H9 (cell line): ENCODE measurements around the gene TNFRSF18. TPM values are rescaled to one million over a fixed set of nuclear protein-coding genes. Genes with fewer than 3 reads are reported as not detected.

Experiments used
- DNase-seq: peaks from one replicate; pipeline ENCODE4 v3.0.0-alpha.2; 2017
- H2AFZ ChIP-seq: one replicate; pipeline ENCODE4 v1.6.1; 2013; ENCODE audit warnings: mild to moderate bottlenecking, low read length, control low read depth, moderate library complexity
- H2AK5ac ChIP-seq: 2 replicates; pipeline ENCODE4 v1.6.1; 2013; ENCODE audit warnings: low read length, control low read depth, mixed read lengths; ENCODE audit not compliant: insufficient read length
- H2BK120ac ChIP-seq: one replicate; pipeline ENCODE4 v1.6.1; 2013; ENCODE audit warnings: low read depth, mild to moderate bottlenecking, low read length, control low read depth, inconsistent platforms; ENCODE audit not compliant: poor library complexity, severe bottlenecking
- H2BK12ac ChIP-seq: 2 replicates; pipeline ENCODE4 v1.6.1; 2013; ENCODE audit warnings: low read length, control low read depth, mixed read lengths, low read depth; ENCODE audit not compliant: insufficient read length
- H2BK15ac ChIP-seq: 2 replicates; pipeline ENCODE4 v1.6.1; 2013; ENCODE audit warnings: low read depth, low read length, control low read depth
- H2BK20ac ChIP-seq: one replicate; pipeline ENCODE4 v1.6.1; 2013; ENCODE audit warnings: low read depth, mild to moderate bottlenecking, low read length, control low read depth, inconsistent platforms; ENCODE audit not compliant: poor library complexity, severe bottlenecking
- H2BK5ac ChIP-seq: 2 replicates; pipeline ENCODE4 v1.6.1; 2013; ENCODE audit warnings: low read length, control low read depth, mixed read lengths; ENCODE audit not compliant: insufficient read length
- H3K14ac ChIP-seq: 2 replicates; pipeline ENCODE4 v1.6.1; 2013; ENCODE audit warnings: low read length, control low read depth; ENCODE audit not compliant: insufficient read depth
- H3K18ac ChIP-seq: 2 replicates; pipeline ENCODE4 v1.6.1; 2013; ENCODE audit warnings: low read depth, mild to moderate bottlenecking, mixed read lengths, low read length, control low read depth; ENCODE audit not compliant: insufficient read length
- H3K23ac ChIP-seq: 2 replicates; pipeline ENCODE4 v1.6.1; 2013; ENCODE audit warnings: low read length, control low read depth, mixed read lengths, low read depth; ENCODE audit not compliant: insufficient read length
- H3K23me2 ChIP-seq: 2 replicates; pipeline ENCODE4 v1.6.1; 2013; ENCODE audit warnings: low read depth, mild to moderate bottlenecking, mixed read lengths, low read length, control low read depth; ENCODE audit not compliant: insufficient read length, poor library complexity, severe bottlenecking
- H3K27ac ChIP-seq: 2 replicates; pipeline ENCODE4 v1.5.1; 2013; ENCODE audit warnings: low read length, control low read depth, mixed read lengths, low read depth; ENCODE audit not compliant: insufficient read length
- H3K27me3 ChIP-seq: 2 replicates; pipeline ENCODE4 v1.6.1; 2013; ENCODE audit warnings: low read length, control low read depth, inconsistent platforms; ENCODE audit not compliant: insufficient read depth
- H3K4ac ChIP-seq: 2 replicates; pipeline ENCODE4 v1.6.1; 2013; ENCODE audit warnings: low read depth, mild to moderate bottlenecking, control low read depth, inconsistent platforms, low read length, moderate library complexity
- H3K4me1 ChIP-seq: 2 replicates; pipeline ENCODE4 v1.6.1; 2013; ENCODE audit warnings: low read length, control low read depth, inconsistent platforms; ENCODE audit not compliant: insufficient read depth
- H3K4me2 ChIP-seq: 2 replicates; pipeline ENCODE4 v1.6.1; 2013; ENCODE audit warnings: low read length, control low read depth, mixed read lengths; ENCODE audit not compliant: insufficient read length, insufficient read depth
- H3K56ac ChIP-seq: 2 replicates; pipeline ENCODE4 v1.6.1; 2013; ENCODE audit warnings: low read depth, mild to moderate bottlenecking, mixed read lengths, low read length, control low read depth; ENCODE audit not compliant: insufficient read length
- H3K79me1 ChIP-seq: 2 replicates; pipeline ENCODE4 v1.6.1; 2013; ENCODE audit warnings: low read depth, mild to moderate bottlenecking, moderate library complexity, low read length, control low read depth, inconsistent platforms; ENCODE audit not compliant: insufficient read depth, poor library complexity, severe bottlenecking
- H3K79me2 ChIP-seq: 2 replicates; pipeline ENCODE4 v1.6.1; 2013; ENCODE audit warnings: low read length, control low read depth, inconsistent platforms; ENCODE audit not compliant: insufficient read depth
- H3K9ac ChIP-seq: 2 replicates; pipeline ENCODE4 v1.6.1; 2013; ENCODE audit warnings: low read length, control low read depth, mixed read lengths; ENCODE audit not compliant: insufficient read length; ENCODE audit errors: extremely low read depth
- H3K9me3 ChIP-seq: one replicate; pipeline ENCODE4 v1.6.1; 2013; ENCODE audit warnings: low read depth, low read length, inconsistent platforms; ENCODE audit not compliant: control insufficient read depth
- H3T11ph ChIP-seq: one replicate; pipeline ENCODE4 v1.6.1; 2013; ENCODE audit warnings: mild to moderate bottlenecking, low read length, control low read depth, inconsistent platforms
- H4K20me1 ChIP-seq: one replicate; pipeline ENCODE4 v1.6.1; 2013; ENCODE audit not compliant: control insufficient read depth, insufficient read length, insufficient read depth
- H4K5ac ChIP-seq: 2 replicates; pipeline ENCODE4 v1.6.1; 2013; ENCODE audit warnings: low read depth, mild to moderate bottlenecking, mixed read lengths, low read length, control low read depth; ENCODE audit not compliant: insufficient read length
- H4K8ac ChIP-seq: replicated peaks from 2 replicates; pipeline ENCODE4 v1.6.1; 2013; ENCODE audit warnings: low read length, control low read depth, mixed read lengths, low read depth; ENCODE audit not compliant: insufficient read length
- H4K91ac ChIP-seq: 2 replicates; pipeline ENCODE4 v1.6.1; 2013; ENCODE audit warnings: low read depth, mild to moderate bottlenecking, moderate library complexity, mixed read lengths, low read length, control low read depth; ENCODE audit not compliant: insufficient read length
- H3K27ac Mint-ChIP-seq, 3 experiments: 2 replicates in 2 of 3; 3 replicates in 1 of 3; pipeline ENCODE4 v1.8.0; 2020 to 2021; ENCODE audit warnings: mixed read lengths in 3 of 3, mild to moderate bottlenecking in 1 of 3, moderate library complexity in 1 of 3
- H3K27me3 Mint-ChIP-seq: 2 replicates; pipeline ENCODE4 v1.8.0; 2021; ENCODE audit warnings: low read depth, mild to moderate bottlenecking, moderate library complexity, mixed read lengths
- H3K36me3 Mint-ChIP-seq, 3 experiments: 2 replicates in 2 of 3; 3 replicates in 1 of 3; pipeline ENCODE4 v1.8.0; 2020 to 2021; ENCODE audit warnings: low read depth in 3 of 3, mixed read lengths in 3 of 3; ENCODE audit not compliant: insufficient read depth in 1 of 3
- H3K4me1 Mint-ChIP-seq, 2 experiments: 2 replicates each; pipeline ENCODE4 v1.8.0; 2020; ENCODE audit warnings: mixed read lengths in 2 of 2
- H3K4me3 Mint-ChIP-seq, 2 experiments: 2 replicates in 1 of 2; 3 replicates in 1 of 2; pipeline ENCODE4 v1.8.0; 2020 to 2021; ENCODE audit warnings: mild to moderate bottlenecking in 2 of 2, mixed read lengths in 2 of 2, moderate library complexity in 1 of 2
- H3K9me3 Mint-ChIP-seq, 2 experiments: 2 replicates in 1 of 2; 3 replicates in 1 of 2; pipeline ENCODE4 v1.8.0; 2020; ENCODE audit warnings: mild to moderate bottlenecking in 2 of 2, mixed read lengths in 2 of 2, moderate library complexity in 1 of 2
- CTCF ChIP-seq: fragments of 200-600 bp; sonication (generic); conservative IDR thresholded peaks from 3 replicates; pipeline ENCODE4 v1.8.0; 2021; ENCODE audit warnings: antibody characterized with exemption, mild to moderate bottlenecking
- whole genome bisulfite sequencing: extraction: QIAGEN DNeasy Blood & Tissue Kit; methylation state at CpG from one replicate; pipeline ENCODE4 v1.1.7; 2013; ENCODE audit warnings: missing lambda C conversion rate, low lambda C conversion rate, mixed read lengths; ENCODE audit not compliant: insufficient read length; ENCODE audit errors: extremely low coverage; 5-methylcytosine and 5-hydroxymethylcytosine counted together
- total RNA-seq: library from RNA; stranded (reverse); gene quantifications from 2 replicates; pipeline ENCODE4 v1.2.1, GENCODE V29; 2021

The TNFRSF18 gene
- total RNA-seq, 1 experiment from 2014 or later: 2.0 TPM

DNA sequence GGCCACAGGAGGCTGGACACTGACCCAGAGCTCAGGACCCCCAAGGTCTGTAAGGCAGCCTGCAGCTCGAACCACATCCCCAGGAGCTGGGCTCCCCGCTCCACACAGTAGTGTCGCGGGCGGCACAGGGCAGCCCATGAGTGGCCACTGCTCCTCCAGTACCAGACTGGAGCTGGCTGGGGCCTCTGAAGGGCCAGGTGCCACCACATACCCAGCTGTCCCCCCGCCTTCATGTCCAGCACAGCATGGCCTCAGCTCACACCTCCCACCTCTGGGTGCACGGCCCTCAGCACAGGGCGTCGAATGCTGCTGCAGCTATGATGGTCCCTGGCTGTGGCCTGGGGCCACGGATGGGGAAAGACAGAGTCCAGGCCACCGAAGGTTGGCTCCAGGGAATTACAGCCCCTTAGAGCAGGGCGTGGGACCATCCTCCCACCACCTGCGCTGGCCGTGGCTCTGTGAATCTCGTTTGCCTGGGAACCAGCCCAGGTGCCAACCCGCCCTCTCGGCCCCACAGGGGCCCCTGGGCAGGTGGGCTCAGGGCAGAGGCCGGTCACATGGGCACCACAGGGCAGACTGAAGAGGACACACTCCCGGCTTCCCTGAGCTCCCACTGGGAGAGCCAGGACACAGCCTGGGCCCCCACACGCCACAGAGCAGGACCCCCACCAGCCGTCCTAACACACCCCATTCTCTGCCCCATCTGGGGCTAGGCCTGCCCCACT, 9.7 kb upstream of the TNFRSF18 start:
- Mint-ChIP-seq H3K36me3 (peaks cover 10 to 28% (median 22%) of the 10 kb centered on the region in 3 experiments; a peak in 6 of 7 replicates), H3K27ac (no peak overlapping the region), H3K27me3 (no peaks in the 10 kb centered on the region; the same call in 1 of the 2 replicates), H3K9me3 (no peaks in the 10 kb centered on the region; a peak in 1 of 5 replicates), H3K4me1 (peaks cover 0 to 4% of the 10 kb centered on the region in 2 experiments; a peak in 1 of 4 replicates), H3K4me3 (no peak overlapping the region)
- Histone ChIP-seq H4K8ac (no peak overlapping the region), H3K23me2 (no peaks in the 10 kb centered on the region), H4K5ac (no peak overlapping the region), H4K91ac (no peak overlapping the region), H2BK20ac (no peak overlapping the region), H2BK12ac (no peak overlapping the region), H2BK5ac (no peak overlapping the region), H3K79me1 (no peaks in the 10 kb centered on the region), H3K56ac (no peak overlapping the region), H3K14ac (no peak overlapping the region), H4K20me1 (no peaks in the 10 kb centered on the region), H2AFZ (no peak overlapping the region), H2BK15ac (no peak overlapping the region), H3K79me2 (no peaks in the 10 kb centered on the region), H3T11ph (no peak overlapping the region), H3K9me3 (no peaks in the 10 kb centered on the region), H3K18ac (no peak overlapping the region), H3K4ac (no peak overlapping the region), H2AK5ac (no peak overlapping the region), H3K9ac (no peak overlapping the region), H3K4me1 (no peaks in the 10 kb centered on the region), H2BK120ac (no peak overlapping the region), H3K23ac (no peak overlapping the region), H3K27ac (no peak overlapping the region), H3K27me3 (no peaks in the 10 kb centered on the region), H3K4me2 (no peak overlapping the region)
- no peak for TF ChIP-seq CTCF
- no CpG with 5 or more reads among the region's 21 CpGs for WGBS
- no peak for DNase-seq
